PFSK-1 (cell line): Measurements from ENCODE around the gene APBA3.

Experiments used
- POLR2AphosphoS5 ChIP-seq: IDR thresholded peaks from 2 replicates; pipeline ENCODE4 v1.6.1; 2012; ENCODE audit warnings: low read depth, mild to moderate bottlenecking, control low read depth, low read length, moderate library complexity
- REST ChIP-seq, 2 experiments: IDR thresholded peaks; 2 replicates each; pipeline versions ENCODE4 v1.6.1 to v1.8.0; 2011 to 2012; ENCODE audit warnings: low read depth in 2 of 2, low read length in 2 of 2, control low read depth in 1 of 2, inconsistent platforms in 1 of 2, mild to moderate bottlenecking in 1 of 2, moderate library complexity in 1 of 2; ENCODE audit not compliant: insufficient read depth in 1 of 2
- SIN3A ChIP-seq: IDR thresholded peaks from 2 replicates; pipeline ENCODE4 v1.6.1; 2012; ENCODE audit warnings: mild to moderate bottlenecking, low read length, moderate library complexity, borderline replicate concordance; ENCODE audit not compliant: insufficient read depth
- TAF1 ChIP-seq: IDR thresholded peaks from 2 replicates; pipeline ENCODE4 v1.6.1; 2012; ENCODE audit warnings: low read length, control low read depth, borderline replicate concordance; ENCODE audit not compliant: insufficient read depth

- TF ChIP-seq POLR2AphosphoS5: no peak
- no peak for TF ChIP-seq TAF1
- TF ChIP-seq REST (IDR thresholded peaks at IDR 0.05; ENCODE audit: insufficient read depth in 1 of 2, low read depth in 2 of 2, low read length in 2 of 2): no peak
- no peak for TF ChIP-seq SIN3A
These were observed 13.9 kb upstream of the APBA3 start for GRCh38 chr19:3775374-3775711.
